ENCODE measurements around the gene LARP1B.
"Not testable (repeated sequence)": the region's sequence is repeated elsewhere in the genome, so short reads cannot be mapped to it uniquely, and the experiment has no call there.

Gene LARP1B

DNA sequence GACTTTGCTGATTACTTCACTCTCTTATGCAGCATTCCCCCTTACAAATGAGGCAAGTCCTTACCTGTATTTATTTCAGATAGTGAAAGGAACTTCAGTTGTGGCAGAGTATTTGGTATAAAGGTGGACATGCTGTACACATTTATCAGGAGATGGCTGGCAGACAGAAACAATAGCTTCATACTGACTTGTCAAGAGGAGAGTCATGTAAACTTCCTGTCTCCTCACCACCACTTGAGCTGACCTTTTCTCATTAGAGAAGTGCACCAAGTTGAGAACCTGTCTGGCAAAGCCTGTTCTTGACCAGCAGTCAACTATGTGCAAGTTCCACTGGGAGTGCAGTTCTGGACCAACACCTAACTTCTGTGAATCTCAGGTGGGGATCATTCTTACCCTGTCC lies 80.8 kb downstream of the LARP1B start:
- no peak for DNase-seq

DNA sequence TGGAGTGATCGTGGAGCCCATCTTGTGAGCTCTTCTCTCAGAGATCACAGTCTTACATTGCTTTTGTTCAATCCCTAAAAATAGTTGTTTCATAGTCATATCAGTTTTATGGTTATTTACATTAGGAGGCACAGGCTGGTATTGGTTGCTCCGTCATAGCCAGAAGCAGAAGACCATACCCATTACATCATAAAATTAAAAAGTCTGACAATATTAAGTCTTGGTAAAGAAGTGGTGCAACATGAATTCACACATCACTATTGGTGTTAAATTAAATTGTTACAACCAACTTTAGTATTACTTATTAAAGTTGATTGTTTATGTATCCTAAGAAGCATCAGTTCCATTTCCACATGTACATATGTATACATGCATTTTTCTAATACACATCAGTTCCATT lies 84.6 kb downstream of the LARP1B start:
- no peak for DNase-seq

DNA sequence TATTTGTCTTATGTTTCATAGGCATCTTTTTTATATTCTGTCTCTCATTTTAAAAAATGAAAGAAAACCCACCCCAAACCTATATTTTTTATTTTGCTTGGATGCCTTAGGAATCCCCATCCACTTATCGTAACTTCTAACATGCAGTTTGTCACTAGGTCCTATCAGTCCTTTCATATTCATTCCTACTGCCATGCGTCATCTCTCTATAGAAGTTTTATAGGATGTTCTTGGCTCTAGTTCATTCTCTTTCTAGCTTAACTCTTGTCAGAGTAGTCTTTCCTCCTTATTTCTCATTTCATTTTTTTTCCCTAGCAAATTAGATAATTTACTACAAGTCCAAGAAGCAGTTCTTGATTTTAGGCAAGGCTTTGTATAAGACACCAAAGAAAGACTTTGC lies 92.7 kb downstream of the LARP1B start:
- DNase-seq = no peak

DNA sequence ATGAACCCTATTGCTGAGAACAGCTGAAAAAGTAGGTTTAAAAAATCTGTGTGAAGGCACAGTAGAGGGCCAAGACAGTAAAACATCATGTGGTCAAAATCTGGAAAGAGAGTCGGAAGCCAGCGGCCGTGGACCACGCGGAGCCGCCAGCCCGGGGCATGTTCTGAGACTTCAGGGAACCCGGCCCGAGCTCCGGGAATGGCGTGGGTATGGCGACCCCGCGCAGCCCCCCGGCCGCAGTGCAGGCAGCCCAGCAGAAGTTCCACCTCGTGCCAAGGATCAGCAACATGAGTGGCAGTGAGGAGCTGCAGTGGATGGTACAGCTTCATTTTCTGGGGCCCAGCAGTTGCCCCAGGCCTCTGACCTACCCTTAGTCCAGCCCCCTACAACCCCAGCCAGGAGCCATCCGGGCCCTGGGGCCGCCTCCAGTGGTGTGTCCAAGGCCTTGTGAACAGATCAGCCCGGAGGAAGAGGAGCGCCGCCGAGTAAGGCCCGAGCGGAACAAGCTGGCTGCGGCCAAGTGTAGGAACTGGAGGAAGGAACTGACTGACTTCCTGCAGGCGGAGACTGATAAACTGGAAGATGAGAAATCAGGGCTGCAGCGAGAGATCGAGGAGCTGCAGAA lies 94.2 kb downstream of the LARP1B start:
- DNase-seq = no peak

DNA sequence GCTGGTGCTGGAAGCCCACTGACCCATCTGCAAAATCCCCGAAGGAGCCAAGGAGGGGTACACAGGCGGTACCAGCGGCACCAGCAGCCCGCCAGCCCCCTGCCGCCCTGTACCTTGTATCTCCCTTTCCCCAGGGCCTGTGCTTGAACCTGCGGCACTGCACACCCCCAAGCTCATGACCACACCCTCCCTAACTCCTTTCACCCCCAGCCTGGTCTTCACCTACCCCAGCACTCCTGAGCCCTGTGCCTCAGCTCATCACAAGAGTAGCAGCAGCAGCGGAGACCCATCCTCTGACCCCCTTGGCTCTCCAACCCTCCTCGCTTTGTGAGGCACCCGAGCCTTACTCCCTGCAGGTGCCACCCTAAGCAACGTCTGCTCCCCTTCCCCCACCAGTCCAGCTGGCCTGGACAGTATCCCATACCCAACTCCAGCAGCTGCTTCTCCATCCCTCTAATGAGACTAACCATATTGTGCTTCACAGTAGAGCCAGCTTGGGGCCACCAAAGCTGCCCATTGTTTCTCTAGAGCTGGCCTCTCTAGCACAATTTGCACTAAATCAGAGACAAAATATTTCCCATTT lies 94.9 kb downstream of the LARP1B start:
- no peak for DNase-seq

DNA sequence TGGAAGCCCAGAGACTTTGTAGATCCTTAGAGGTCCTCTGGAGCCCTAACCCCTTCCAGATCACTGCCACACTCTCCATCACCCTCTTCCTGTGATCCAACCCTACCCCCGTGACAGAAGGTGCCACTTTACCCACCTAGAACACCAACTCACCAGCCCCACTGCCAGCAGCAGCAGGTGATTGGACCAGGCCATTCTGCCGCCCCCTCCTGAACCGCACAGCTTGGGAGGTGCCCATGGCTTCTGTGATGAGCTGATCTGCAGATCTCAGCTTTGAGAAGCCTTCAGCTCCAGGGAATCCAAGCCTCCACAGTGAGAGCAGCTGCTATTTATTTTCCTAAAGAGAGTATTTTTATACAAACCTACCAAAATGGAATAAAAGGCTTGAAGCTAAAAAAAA lies 95.4 kb downstream of the LARP1B start:
- not testable (repeated sequence) for DNase-seq

DNA sequence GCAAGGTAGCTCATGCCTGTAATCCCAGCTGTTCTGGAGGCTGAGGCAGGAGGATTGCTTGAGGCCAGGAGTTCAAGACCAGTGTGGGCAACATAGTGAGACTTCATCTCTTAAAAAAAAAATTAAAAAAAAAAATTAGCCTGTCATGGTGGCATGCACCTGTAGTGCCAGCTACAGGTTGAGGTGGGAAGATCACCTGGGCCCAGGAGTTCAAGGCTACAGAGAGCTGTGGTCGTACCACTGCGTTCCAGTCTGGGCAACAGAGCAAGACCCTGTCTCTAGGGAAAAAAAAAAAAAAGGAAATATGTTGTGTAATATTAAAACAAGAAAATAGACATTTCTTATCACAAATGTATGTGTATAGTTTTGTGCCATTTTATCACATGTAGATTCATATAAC lies 97.8 kb downstream of the LARP1B start:
- DNase-seq = no peak

DNA sequence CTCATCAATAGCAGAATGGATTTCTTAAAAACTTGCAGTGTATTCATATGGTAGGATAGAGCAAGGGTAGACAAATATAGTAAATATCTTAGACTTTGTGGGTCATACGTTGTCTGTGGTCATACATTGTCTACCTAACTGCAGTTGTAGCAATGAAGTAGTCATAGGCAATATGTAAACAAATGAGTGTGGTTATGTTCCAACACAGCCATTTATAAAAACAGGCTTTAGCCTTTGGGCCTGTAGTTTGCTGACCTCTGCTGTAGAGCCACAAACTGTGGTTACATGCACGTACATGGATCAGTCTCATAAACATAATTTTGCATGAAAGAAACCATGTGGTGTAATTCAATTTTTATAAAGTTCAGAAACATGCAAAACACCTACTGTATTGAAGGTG lies 98.9 kb downstream of the LARP1B start:
- no peak for DNase-seq

DNA sequence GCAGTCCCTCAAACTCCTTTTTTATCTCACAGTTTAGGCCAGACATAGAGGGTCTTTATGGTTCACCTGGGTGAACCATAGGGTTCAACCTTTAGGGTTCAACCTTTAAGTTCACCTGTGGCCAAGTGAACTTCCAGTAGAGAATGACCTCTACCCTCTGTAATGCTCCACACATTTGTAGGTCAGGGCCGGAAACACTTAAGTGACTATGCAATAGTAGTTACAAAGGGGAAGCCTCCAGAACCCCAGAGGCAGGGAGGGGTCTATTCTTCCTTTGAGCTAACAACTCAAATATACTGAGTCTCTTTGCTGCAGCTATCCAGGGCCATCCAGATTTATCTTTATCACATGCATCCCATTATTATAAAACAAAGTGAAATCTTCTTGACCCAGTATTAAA lies 100.0 kb downstream of the LARP1B start:
- DNase-seq = no peak

DNA sequence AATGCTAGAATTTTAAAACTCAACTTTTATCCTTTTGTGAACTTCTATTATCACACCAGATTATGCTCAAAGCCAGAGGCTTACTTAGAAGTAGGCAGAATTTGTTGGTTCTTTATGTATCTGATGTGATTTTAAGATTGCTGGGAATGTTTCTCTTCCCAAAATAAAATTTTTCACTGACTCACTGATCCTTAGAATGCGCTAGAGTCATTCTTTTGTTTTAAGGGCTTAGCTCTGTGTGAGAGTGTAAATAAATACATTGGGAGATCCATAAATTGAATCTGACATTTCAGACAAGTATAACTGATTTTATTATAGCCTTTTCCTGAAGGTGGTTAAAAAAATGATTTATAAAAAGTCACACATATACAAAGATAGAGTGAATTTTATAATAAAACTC lies 101.3 kb downstream of the LARP1B start:
- no peak for DNase-seq

DNA sequence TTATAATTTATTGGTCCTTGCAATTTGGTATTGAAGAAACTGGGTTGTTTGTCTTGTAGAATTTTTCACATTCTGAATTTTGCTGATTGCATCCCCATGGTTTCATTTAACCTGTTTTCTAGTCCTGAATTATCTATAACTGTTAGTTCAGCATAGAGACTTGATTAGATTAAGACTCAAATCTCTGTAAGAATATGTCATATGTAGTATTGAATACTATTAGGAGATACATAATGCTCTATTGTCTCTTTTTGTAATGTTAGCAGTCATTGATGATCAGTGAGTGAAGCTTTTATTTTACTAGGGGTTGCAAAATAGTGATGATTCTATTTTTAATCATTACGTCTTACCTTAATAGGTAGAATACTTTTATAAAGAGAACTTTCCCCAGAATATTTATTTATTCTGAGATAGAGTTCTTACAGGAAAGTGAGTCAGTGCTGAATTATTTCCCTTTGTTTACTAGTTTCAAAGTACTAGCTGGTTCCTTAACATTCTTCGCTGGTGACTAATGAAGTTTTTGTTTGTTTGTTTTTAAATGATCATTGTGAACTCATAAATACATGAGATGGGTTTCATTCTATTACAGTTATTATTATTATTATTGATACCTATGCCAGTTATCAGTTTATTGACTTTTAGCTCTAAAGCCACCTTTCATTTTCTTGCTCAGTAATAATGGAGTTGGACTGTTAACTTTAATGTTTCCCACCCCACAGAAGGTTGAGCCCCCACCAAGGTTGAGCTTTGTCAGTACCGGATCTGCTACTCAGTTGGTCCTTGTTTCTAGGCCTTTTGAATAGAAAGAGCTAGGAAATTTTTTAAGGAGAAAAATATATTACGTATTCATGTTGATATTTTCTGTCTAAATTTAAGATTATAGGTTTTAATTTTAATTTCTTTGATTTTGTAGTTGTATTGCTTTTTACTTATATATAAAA lies 102.3 kb downstream of the LARP1B start:
- no peak for DNase-seq

DNA sequence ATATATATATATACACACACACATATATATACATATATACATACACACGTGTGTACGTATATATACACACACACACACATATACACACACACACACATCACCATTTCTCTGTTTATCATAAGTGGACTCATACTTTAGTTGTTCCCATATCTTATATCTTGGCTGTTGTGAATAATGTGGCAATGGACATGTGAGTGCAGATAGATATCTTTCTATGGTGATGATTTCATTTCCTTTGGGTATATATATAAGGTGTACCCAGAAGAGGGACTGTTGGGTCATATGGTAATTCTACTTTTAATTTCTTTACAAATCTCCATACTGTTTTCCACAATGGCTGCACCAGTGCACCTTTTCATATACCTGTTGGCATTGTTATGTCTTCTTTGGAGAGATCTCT lies 105.9 kb downstream of the LARP1B start:
- no peak for DNase-seq

DNA sequence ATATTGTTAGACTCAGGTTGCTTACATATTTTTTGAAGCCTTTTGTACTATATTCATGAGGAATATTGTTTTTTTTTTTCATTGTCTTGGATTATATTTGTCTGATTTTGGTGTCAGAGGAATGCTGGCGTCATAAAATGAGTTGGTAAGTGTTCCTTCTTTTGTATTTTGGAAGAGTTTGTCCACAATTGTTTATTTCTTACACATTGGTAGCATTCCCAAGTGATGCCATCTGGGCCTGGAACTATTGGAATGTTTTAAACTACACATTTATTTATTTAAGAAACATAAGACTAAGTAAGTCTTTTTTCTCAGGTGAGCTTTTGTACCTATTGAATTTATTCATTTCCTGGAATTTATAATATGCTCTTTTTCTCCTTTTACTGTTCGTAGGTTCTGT lies 107.6 kb downstream of the LARP1B start:
- DNase-seq = no peak

DNA sequence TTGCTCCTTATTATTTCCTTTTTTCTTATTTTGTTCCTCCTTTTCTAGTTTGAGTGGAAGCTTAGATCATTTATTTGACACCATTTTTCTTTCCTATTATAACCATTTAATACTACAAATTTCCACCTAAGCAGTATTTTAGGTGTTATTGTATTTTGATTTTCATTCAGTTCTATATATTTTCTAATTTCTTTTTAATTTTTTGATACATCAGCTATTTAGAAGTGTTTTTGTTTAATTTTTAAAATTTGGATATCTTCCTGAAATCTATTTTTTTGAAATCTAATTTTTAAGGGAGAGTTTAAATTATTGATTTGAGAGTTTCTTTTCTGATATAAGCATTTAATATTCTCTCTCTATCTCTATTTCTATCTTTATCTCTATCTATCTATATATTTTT lies 108.1 kb downstream of the LARP1B start:
- no peak for DNase-seq

DNA sequence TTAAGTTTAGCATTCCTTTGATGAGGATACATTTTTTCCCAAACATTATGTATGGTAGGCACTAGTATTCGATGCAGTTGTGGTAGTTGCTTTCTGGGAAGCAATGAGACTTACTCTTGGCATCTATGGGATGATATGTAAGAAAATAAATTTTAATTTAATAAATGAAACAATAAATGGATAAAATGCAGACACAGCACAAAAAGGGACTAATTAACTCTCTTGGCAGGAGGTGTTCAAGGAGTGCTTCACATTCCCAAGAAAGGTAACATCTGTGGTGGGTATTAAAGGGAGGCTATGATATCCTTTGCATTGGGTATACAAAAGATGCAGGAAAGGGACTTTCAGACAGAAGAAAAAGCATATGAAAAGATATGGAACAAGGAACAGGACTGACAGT lies 115.5 kb downstream of the LARP1B start:
- no peak for DNase-seq

DNA sequence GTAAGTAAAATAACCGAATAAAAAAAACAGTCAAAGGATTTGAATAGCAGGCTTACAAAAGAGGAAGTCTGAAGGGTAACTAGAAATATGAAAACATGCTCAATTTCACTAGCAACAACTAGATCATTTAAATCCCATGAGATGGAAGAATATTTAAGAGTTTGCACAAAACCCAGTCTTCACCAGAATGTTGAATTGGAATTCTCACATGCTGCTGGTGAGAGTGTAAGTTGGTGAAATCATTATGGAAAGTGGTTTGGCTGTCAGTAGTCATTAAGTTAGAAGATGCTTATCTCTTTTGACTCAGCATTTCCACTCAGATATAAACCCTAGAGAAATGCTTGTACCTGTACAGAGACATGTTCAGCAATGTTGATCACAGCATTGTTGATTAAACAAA lies 116.4 kb downstream of the LARP1B start:
- DNase-seq = no peak

DNA sequence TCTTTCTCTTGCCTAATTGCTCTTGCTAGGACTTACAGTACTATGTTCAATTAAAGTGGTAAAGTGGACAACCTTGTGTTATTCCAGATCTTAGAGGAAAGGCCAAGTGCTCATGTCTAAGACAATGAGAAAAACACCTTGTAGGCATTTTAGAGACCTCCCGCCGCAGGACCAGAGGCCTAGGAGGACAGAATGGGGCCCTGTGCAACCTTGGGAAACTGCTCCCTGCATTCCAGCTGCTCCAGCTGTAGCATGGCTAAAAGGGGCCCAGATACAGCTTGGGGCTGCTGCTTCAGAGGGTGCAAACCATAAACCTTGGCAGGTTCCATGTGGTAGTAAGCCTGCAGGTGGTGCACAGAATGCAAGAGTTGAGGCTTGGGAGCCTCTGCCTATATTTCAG lies 125.5 kb downstream of the LARP1B start:
- no peak for DNase-seq

DNA sequence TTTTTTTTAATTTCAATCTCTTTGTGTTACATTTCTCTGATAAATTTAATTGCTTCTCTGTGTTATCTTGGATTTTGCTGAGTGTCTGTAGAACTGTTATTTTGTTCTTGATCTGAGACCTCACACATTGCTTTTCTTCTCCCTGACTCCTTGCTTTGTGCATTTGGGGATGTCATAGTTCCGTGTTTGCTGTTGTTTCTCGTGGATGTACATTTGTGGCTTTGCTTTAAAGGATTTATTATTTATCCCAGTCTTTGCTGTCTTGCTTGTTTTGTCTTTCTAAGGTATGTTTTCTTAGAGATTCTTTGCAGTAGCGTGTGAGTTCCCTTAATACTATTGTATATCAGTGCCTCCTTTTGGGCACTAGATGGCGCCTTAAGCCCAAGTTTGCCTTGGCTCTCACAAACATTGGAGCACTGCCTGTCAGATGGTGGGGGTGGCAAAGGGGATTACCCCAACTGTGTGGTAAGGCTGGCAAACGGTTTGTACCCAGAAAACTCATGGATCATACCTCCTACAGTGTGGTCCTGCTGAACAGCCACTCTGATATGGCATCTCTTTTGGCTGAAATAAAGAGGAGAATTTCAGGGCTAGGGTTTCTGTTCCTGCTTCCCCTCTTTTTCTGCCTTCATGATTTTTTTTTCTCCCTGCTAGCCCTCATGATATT lies 130.1 kb downstream of the LARP1B start:
- peak; percentile 35 for DNase-seq

DNA sequence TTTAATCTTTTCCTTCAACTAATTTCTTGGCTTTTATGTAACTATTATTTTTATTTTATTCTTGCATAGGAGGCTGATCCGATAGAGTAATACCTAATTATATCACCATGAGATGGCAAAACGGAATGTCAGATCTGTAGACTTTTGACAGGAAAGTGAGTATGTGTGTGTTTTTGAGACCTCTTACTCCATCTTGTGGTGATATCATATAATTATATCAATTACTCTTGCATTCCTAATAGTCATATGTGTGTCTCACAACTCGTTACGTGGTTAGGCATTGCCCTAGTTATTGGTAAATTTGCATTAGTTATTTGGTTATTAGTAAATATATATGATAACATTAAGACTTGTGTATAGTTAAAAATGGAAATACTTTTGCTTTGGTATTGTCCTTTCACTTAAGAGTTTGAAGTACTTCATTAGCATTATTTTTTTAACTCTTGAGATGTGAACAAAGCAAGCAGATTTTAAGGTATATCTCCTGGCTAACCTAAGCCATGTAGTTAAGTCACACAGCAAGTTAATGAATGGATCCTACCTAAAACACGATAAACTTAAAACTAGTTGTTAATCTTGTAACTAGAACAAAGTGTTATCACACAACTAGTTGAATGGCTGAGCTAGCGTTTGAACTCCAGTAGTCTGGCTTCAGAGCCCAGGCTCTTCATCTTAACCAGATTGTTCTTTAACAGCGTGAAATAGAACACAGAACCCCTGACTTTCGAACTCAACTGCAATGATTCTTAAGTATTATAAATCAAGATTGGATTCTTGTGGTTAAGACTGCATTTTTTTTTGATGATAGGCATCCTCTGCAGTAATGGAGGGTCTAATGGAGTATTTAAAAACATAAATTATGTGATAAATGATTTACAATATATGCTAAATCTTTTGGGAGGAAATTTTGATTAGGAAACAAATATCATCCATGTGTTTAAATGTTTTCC lies 159.4 kb downstream of the LARP1B start:
- peak; percentile 44 for DNase-seq

DNA sequence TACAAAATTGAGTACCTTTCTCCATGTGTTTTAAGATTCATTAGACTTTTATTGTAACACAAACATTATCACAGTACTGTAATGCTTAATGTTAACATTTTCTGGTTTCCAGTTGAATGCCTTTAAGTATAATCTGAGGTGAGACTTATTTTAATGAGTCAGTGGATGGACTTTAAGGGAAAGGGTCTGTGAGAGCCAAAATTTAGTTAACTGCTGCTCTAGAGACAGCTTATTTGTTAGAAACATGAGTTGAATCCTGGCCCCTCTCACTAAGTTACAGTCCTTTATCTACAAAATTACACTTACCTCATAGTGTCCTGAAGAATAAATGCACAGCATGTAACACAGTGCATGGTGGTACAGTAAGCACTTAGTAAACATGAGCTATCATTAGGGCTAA lies 160.5 kb downstream of the LARP1B start:
- no peak for DNase-seq

DNA sequence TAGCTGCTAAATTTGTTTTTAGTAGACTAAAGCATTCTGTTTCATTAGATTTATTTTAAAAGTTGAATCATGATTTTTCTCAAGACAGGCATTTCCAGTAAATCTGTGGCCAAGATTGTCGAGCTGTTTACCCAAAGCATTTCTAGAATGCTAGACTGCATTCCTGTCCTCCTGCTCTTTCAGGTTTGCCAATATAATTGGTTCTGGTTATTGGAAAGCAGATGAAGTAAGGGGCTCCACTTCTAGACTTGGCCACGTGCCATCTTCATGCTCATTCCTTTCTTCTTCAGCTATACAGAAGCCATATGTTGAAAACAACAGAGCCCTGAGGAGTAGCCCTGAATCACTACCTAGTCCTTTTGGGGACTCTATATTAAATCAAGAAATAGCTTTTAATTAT lies 164.0 kb downstream of the LARP1B start:
- DNase-seq = peak; percentile 81

DNA sequence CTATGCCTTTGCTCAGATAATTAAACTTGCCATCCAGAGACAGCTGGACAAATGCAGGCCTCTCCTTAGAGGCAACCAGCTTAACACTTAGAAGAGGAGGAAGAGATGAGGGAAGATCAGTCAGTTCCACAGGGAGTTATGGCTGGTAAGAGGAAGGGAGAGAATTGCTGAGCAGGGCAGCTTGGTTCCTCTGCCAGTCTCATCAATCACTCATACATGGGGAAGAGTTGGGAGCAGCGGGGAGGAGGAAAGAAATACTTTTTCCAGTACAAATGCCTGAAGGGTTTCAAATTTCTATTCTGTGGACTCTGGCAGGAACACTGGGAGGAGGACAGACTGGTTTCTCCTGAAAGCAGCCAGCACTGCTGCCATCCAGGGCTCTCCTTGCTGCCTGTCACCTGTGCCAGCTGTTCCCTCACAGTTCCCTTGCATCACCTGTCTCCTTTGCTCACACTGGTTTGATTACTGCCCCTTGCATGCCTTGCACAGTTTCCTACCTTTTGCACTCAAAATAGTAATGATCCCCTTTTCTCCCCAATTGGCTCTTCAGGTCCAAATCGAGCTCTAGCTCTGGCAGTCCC lies 167.0 kb downstream of the LARP1B start:
- peak; percentile 61 for DNase-seq

Data from NCI-H446 treated with DMSO at 0.1 percent for 48 hours (cell line).